K562 (cell line): ENCODE data around the gene RIPPLY3.

Source experiments
- EP300 ChIP-seq: IDR thresholded peaks from 2 replicates; pipeline ENCODE4 v1.6.1; 2012; ENCODE audit warnings: low read length, improper control_type of control experiment
- HDAC2 ChIP-seq: fragments of 450-650 bp; IDR thresholded peaks from 2 replicates; pipeline ENCODE4 v1.6.1; 2016; ENCODE audit warnings: mild to moderate bottlenecking
- JUNB ChIP-seq: fragments of 450-650 bp; formaldehyde crosslinking; conservative IDR thresholded peaks from 2 replicates; pipeline ENCODE4 v1.4.0; 2020; ENCODE audit warnings: mild to moderate bottlenecking
- MAFG ChIP-seq: fragments of 450-650 bp; conservative IDR thresholded peaks from 2 replicates; pipeline ENCODE4 v1.6.1; 2016; ENCODE audit warnings: missing genetic modification characterization, missing compliant biosample characterization
- RAD21 ChIP-seq, 2 experiments: fragments of 250-450 bp in 1 of 2; fragments of 450-650 bp in 1 of 2; sonication (Bioruptor Pico) in 1 of 2; formaldehyde crosslinking in 1 of 2; IDR thresholded peaks in 1 of 2; conservative IDR thresholded peaks in 1 of 2; 2 replicates each; pipeline versions ENCODE4 v1.4.0 to v1.8.0; 2020 to 2022; ENCODE audit warnings: mild to moderate bottlenecking in 2 of 2, moderate library complexity in 1 of 2
- REST ChIP-seq, 2 experiments: fragments of 450-650 bp; formaldehyde crosslinking in 1 of 2; IDR thresholded peaks; 2 replicates each; pipeline versions ENCODE4 v1.4.0 to v1.6.1; 2014 to 2020; ENCODE audit warnings: mild to moderate bottlenecking in 2 of 2, borderline replicate concordance in 1 of 2, low read depth in 1 of 2
- ZBTB26 ChIP-seq: fragments of 450-650 bp; formaldehyde crosslinking; IDR thresholded peaks from 2 replicates; pipeline ENCODE4 v1.4.0; 2022; ENCODE audit warnings: missing genetic modification characterization

- TF ChIP-seq EP300: peak; percentile 49; the same call in 1 of the 2 replicates
- TF ChIP-seq ZBTB26 (CRISPR knock-in tag): no peak
- peak; percentile 80; the same call in 1 of the 2 replicates for TF ChIP-seq HDAC2
- TF ChIP-seq MAFG (tag): peak; percentile 95
- TF ChIP-seq RAD21 (CRISPR knock-in tag; conservative IDR thresholded peaks at IDR 0.05 in 1 of 2, IDR thresholded peaks at IDR 0.05 in 1 of 2): no peak
- TF ChIP-seq JUNB: no peak
- TF ChIP-seq REST (IDR thresholded peaks at IDR 0.05; ENCODE audit: borderline replicate concordance): no peak
- no peak for TF ChIP-seq REST (CRISPR knock-in tag; IDR thresholded peaks at IDR 0.05; ENCODE audit: low read depth)
These were observed 42.1 kb upstream of the RIPPLY3 start for GRCh38 chr21:36964398-36964797.
